IPS-NIHi11 (cell line): Measurements from ENCODE around the gene MPIG6B.

ENCODE experiments used
- DNase-seq: peaks from one replicate; pipeline ENCODE4 v3.0.0; 2012; ENCODE audit warnings: mixed read lengths, low spot score

The MPIG6B gene

DNA sequence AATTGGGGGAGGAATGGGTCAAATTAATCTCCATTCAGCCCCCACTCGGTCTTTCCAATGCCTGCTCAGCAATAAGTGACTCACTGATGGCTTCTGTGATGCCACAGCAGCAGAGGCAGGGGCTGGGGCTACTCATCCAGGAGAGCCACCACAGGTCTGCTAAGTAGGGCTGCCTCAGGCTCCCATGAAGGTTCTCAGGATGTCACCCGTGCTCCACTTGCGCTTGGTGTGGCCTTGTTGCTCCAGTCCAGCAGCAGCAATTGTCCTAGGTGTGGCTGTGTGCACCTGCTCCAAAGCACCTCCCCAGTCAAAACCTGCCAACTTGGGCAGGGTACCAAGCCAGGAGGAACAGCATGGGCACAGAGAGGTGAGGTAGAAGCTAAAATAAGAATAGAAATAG, 1.0 kb upstream of the MPIG6B start:
- DNase-seq: no peak

DNA sequence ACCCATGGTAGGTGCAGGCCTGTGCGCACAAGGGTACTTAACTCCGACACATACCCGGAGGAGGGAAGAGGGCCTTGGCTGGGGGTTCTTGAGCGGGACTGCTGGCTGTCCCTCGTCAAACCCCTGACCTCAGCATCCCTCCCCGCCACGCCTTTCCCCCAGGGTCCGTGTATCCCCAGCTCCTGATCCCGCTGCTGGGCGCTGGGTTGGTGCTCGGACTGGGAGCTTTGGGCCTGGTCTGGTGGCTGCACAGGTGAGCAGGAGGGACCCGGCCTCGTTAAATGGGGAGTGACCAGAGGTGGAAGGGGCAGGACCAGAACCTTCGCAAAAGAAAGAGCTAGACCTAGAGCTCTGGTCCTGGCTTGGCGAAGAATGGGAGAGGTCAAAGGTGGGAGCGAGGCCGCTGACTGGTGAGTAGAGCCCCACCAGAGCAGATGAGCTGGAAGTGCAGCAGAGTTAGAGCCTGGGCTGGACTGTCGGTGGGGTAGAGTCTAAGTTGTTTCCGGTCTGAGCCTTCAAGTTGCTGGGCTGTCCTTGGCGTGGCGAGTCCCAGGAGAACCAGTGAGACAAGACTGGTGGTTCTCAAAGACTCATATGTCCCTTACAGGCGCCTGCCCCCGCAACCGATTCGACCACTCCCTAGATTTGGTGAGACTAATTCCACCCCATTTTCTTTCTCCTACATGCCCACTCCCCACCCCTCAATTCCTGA, 963 bp downstream of the MPIG6B start:
- no peak for DNase-seq

DNA sequence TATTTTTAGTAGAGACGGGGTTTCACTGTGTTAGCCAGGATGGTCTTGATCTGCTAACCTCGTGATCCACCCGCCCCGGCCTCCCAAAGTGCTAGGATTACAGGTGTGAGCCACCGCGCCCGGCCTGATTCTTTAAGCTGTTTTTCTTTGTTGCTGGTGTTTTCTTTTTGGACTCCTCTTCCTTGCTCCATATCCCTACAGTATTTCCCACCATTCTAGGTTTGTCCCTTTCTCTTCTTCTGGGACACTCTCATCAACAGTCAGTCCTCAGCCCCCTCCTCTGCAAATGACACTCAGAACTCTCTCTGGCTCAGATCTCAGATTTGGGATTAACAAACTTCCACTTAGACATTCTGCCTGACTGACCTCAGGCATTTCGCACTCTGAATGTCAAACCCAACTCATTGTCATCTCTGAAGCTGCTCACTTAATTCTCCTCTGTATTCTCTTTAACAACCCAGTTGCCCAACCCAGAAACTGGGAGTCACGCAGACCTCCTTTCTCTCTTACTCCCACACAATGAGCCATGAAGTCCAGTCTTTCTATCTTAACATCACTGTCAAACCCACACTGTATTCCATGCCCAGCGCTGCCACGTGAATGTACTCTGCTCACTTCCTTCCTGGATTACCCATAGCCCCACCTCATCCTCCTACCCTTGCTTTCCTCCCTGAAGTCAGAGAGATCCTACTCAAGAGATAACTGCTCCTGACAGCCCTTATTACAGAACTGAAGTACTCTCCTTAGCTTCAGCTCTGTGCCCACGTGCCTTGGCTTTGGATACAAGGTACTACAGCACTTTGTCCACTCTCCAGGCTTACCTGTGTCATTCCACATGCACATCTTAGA, 2.6 kb downstream of the MPIG6B start:
- DNase-seq: no peak

- no peak for DNase-seq
Observed at GRCh38 chr6:31727034-31727716, 4.0 kb downstream of the MPIG6B start.

GRCh38 chr6:31727717-31728671, 4.8 kb downstream of the MPIG6B start:
- no peak for DNase-seq

GRCh38 chr6:31728767-31729514, 5.8 kb downstream of the MPIG6B start, which contains the start of gene DDAH2:
Gene DDAH2, minus strand, starts transcription at chr6:31729299. Its CDS starts 138 bp downstream, at chr6:31729161.
- no peak for DNase-seq

GRCh38 chr6:31729515-31729978, 6.4 kb downstream of the MPIG6B start:
- peak; percentile 91 for DNase-seq

- DNase-seq: peak; percentile 88
Observed at GRCh38 chr6:31729979-31730630, 6.9 kb downstream of the MPIG6B start.

- DNase-seq: no peak
Observed at GRCh38 chr6:31730631-31731086, 7.5 kb downstream of the MPIG6B start.

GRCh38 chr6:31732029-31732428, 8.9 kb downstream of the MPIG6B start:
- DNase-seq: no peak

- DNase-seq: no peak
Observed at GRCh38 chr6:31733734-31734133, 10.6 kb downstream of the MPIG6B start.

DNA sequence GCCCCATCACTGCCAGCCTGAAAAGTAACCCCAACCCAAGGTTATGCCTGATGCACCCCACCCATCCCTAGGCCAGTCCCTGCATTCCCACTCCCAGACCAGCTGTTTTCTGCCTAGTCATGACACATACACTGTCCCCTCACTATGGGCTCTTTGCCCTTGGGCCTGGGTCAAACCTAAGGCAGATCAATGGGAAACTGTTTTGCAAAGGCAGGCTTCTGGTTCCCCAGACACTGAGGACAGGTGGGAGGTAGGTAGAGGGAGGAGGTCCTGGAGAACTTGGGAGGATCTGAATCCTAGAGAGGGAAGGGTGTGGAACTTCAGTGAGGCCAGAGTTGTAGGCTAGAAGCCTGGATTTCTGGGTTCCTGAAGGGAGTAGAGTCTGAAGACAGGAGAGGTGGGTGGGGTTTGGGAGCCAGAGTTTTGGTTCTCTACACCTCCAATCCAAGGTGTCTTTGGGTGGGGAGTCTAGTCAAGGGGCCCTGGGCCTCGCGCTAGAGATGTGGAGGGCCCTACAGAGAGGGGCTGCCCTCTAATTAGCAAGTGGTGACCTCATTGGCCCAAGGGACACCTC, 11.2 kb downstream of the MPIG6B start:
- no peak for DNase-seq

DNA sequence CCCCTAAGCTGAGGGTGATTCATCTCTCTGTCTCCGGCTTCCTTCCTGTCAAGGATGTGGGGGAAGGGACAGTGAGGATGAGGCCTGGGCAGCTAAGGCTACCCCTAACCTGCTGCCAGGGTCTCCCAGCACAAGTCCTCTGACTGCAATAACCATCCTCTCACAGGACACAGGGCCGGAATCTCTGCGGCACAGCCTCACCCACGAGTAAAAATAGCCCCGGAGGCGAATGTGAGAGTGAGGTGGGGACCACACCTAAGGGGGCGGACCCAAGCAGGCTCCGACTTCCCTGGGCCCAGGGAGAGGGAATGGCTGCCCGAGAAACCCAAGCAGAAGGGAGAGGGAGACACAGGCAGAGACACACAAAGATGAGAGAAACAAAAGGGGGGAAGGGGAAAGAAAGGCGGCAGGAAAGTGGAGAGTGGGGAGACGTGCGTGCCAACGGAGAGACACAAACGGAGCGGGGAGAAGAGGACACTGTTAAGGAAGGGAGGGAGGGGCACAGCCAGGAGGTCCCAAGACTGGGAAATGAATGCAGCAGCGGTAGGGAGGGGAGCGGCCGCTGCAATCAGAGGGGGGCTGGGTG, 11.7 kb downstream of the MPIG6B start:
- peak; percentile 64 for DNase-seq

DNA sequence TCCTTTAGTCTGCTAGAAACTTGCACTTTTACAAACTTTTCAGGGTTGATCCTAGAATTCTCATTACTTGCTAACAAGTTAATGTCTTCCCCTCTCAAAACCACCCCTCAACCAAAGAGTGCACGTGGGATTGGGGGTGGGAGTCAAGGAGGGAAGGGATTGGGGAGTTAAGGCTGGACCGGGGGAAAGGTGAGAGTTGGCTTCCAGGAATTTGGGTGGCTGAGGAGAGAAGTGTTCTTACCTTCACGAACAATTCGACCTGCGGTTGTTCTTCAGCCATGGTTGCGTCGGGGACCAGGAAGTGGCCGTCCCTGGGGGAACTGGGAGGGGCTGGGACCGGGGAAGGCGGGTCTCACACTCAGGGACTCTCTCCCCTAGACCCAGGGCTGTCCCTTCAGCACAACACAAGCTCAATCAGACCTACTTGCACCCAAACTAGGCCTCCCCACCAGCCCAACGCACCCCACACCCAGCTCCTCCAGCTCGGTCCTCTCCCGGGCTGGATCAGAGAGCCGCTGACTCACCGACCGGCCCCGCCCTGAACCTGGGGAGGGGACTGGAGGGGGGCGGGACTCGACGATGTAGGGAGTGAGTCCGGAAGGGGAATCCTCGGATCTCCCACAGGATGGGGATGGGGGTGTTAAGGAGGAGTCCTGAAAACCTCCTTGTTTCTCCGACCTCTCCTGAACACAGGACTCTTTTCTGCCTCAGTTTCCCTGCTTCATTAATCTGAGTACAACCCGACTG, 13.0 kb downstream of the MPIG6B start, which contains the start of gene CLIC1:
Gene CLIC1, minus strand, starts transcription at position 510 of the 747 bp plus-strand sequence. Its CDS starts 230 bp downstream, at position 280.
- peak; percentile 79 for DNase-seq

DNA sequence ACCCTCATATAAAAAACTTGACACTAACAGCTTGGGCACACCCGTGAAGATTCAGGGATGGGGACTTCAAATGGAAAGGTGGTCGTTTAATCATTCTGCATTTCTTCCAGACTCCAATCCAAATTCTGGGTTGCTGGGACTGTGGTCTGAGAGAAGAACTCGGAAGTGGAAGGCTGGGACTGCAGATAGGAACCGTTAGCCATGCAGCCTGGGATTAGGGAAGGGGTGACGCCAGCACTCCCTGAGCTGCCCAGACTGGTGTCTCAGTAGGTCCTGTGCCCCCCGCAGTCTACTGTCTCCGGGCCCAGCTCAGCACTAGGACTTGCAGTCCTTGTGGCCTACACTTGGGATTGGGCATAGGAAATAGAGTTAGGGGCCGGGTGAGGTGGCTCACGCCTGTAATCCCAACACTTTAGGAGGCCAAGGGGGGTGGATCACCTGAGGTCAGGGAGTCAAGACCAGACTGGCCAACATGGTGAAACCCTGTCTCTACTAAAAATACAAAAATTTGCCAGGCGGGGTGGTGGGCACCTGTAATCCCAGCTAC, 13.7 kb downstream of the MPIG6B start:
- no peak for DNase-seq

DNA sequence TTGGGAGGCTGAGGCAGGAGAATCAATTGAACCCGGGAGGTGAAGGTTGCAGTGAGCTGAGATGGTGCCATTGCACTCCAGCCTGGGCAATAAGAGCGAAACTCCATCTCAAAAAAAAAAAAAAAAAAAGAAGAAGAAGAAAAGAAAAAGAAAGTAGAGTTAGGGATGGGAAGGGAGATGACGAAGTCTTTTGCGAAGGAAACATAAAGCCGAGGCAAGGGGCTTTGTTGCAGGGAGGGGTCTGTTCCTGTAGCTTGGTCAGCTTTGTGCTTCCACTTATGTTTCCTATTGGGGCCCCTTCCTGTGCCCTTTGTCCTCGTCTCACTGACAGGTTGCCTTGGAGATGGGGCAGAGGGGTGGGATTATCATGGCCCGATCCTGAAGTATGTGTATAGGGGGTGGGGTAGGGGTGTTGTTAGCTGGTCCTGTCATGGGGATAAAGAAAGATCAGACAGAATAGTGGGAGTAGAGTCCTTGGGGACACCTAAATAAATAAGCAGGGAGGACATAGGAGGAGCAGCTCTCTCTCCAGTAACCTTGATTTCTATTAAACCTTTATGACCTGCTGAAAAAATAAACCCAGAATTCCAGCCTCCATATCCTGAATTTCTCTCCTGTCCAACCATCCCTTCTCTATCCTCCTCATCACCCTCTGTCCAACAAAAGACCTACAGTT, 14.3 kb downstream of the MPIG6B start:
- no peak for DNase-seq
